HK-2 (cell line): ENCODE data around the gene NELL1.

Source experiments
- DNase-seq: peaks from one replicate; pipeline ENCODE4 v3.0.0-alpha.2; 2018; ENCODE audit not compliant: unreplicated experiment

Gene NELL1

GRCh38 chr11:21489416-21490115 is 820.2 kb downstream of the NELL1 start:
- no peak for DNase-seq

GRCh38 chr11:21492931-21493330 is 823.5 kb downstream of the NELL1 start:
- DNase-seq = no peak

GRCh38 chr11:21494946-21495345 is 825.6 kb downstream of the NELL1 start:
- no peak for DNase-seq

- DNase-seq = no peak
Measured at GRCh38 chr11:21495879-21496278, 826.5 kb downstream of the NELL1 start.

- no peak for DNase-seq
Measured at GRCh38 chr11:21501245-21501644, 831.9 kb downstream of the NELL1 start.

GRCh38 chr11:21505070-21505469 is 835.7 kb downstream of the NELL1 start:
- no peak for DNase-seq

GRCh38 chr11:21511835-21512440 is 842.6 kb downstream of the NELL1 start:
- peak; percentile 28 for DNase-seq

- peak; percentile 4 for DNase-seq
Measured at GRCh38 chr11:21514316-21514715, 844.9 kb downstream of the NELL1 start.

GRCh38 chr11:21520244-21520643 is 850.9 kb downstream of the NELL1 start:
- no peak for DNase-seq

GRCh38 chr11:21529187-21529586 is 859.8 kb downstream of the NELL1 start:
- DNase-seq = no peak

GRCh38 chr11:21534288-21534687 is 864.9 kb downstream of the NELL1 start:
- no peak for DNase-seq

- DNase-seq = no peak
Measured at GRCh38 chr11:21537980-21538379, 868.6 kb downstream of the NELL1 start.

- no peak for DNase-seq
Measured at GRCh38 chr11:21541187-21541751, 871.9 kb downstream of the NELL1 start.

GRCh38 chr11:21543901-21544300 is 874.5 kb downstream of the NELL1 start:
- no peak for DNase-seq

GRCh38 chr11:21545699-21546098 is 876.3 kb downstream of the NELL1 start:
- no peak for DNase-seq

- no peak for DNase-seq
Measured at GRCh38 chr11:21546703-21547102, 877.3 kb downstream of the NELL1 start.

- no peak for DNase-seq
Measured at GRCh38 chr11:21552911-21553310, 883.5 kb downstream of the NELL1 start.

GRCh38 chr11:21553795-21554194 is 884.4 kb downstream of the NELL1 start:
- no peak for DNase-seq

- no peak for DNase-seq
Measured at GRCh38 chr11:21554284-21554683, 884.9 kb downstream of the NELL1 start.

- DNase-seq = no peak
Measured at GRCh38 chr11:21556926-21557325, 887.5 kb downstream of the NELL1 start.

- DNase-seq = no peak
Measured at GRCh38 chr11:21560466-21560975, 891.1 kb downstream of the NELL1 start.

GRCh38 chr11:21561581-21561980 is 892.2 kb downstream of the NELL1 start:
- DNase-seq = no peak

- DNase-seq = no peak
Measured at GRCh38 chr11:21564095-21564494, 894.7 kb downstream of the NELL1 start.
